ENCODE measurements around the gene ABCC1. TPM values are rescaled to one million over a fixed set of nuclear protein-coding genes. Genes with fewer than 3 reads are reported as not detected.

Gene ABCC1
- polyA plus RNA-seq, 1 of the 3 experiments (the other 2 are of a cell fraction) = 23.7 TPM

DNA sequence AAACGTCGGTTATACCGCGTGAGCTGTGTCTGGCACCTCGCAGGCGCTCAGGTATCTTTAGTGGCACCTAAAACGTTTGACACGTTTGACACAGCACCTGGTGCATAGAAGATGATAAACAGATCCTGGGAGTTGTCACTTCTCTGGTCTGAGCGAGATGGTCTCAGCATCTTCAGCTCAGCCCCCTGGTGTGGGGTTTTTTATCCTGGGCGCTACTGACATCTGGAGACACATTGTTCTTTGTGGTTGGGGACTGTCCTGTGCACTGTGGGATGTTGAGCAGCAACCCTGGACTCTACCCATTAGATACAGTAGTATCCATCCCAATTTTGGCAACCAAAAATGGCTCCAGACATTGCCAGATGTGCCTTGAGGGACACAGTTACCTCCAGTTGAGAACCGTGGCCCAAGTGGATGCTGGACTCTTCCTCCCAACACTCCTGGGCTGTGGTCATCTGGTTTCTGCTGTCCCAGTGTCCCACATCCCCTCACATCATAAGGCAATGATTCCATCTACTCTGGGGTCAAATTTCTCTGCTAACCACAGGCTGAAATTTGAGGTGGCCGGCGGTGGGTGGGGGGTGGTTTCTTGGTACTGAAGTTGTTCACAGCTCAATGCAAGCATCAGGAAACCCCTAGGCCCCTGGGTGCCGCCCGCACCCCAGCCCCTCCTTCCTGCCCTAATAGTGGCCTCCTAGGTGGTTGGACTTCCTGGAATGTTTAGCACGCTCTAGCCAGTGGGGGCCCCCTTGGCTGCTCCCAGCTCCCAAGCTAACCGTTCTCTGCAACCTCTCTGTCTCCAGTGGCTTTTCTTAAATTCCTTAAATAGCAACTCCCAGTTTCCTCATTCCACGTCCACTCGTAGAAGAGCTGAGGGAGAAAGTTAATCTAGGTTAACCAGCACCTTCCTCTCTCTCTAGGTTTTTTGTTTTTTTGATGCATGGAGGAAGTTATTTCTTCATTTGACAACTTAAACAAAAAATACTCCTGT lies 124.8 kb downstream of the ABCC1 start (continued):
- TF ChIP-seq YY1 (IDR thresholded peaks at IDR 0.05; ENCODE audit: low read depth) = no peak
- TF ChIP-seq, protein P1, sequence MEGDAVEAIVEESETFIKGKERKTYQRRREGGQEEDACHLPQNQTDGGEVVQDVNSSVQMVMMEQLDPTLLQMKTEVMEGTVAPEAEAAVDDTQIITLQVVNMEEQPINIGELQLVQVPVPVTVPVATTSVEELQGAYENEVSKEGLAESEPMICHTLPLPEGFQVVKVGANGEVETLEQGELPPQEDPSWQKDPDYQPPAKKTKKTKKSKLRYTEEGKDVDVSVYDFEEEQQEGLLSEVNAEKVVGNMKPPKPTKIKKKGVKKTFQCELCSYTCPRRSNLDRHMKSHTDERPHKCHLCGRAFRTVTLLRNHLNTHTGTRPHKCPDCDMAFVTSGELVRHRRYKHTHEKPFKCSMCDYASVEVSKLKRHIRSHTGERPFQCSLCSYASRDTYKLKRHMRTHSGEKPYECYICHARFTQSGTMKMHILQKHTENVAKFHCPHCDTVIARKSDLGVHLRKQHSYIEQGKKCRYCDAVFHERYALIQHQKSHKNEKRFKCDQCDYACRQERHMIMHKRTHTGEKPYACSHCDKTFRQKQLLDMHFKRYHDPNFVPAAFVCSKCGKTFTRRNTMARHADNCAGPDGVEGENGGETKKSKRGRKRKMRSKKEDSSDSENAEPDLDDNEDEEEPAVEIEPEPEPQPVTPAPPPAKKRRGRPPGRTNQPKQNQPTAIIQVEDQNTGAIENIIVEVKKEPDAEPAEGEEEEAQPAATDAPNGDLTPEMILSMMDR (IDR thresholded peaks at IDR 0.05) = peak; percentile 10; the same call in 1 of the 2 replicates
- TF ChIP-seq FOXM1 (IDR thresholded peaks at IDR 0.05; ENCODE audit: low read depth) = no peak
- peak; percentile 83; the same call in 1 of the 2 replicates for TF ChIP-seq RXRA (IDR thresholded peaks at IDR 0.05; ENCODE audit: borderline replicate concordance, low read depth)
- no peak for TF ChIP-seq TAF1 (IDR thresholded peaks at IDR 0.05; ENCODE audit: borderline replicate concordance, low read depth, low read length)
- TF ChIP-seq FOXJ3 (CRISPR knock-in tag; IDR thresholded peaks at IDR 0.05) = no peak
- no peak for TF ChIP-seq IRF3 (IDR thresholded peaks at IDR 0.05; ENCODE audit: low read depth, low read length)
- 0 out of 4 replicates have a peak, but pooled peaks of 1 of the 2 experiments have one; percentile 62 for TF ChIP-seq EP300 (IDR thresholded peaks at IDR 0.05; ENCODE audit: borderline replicate concordance in 1 of 2, low read depth in 1 of 2, low read length in 1 of 2)
- no peak for TF ChIP-seq POLR2AphosphoS5 (IDR thresholded peaks at IDR 0.05; ENCODE audit: low read depth, low read length)

DNA sequence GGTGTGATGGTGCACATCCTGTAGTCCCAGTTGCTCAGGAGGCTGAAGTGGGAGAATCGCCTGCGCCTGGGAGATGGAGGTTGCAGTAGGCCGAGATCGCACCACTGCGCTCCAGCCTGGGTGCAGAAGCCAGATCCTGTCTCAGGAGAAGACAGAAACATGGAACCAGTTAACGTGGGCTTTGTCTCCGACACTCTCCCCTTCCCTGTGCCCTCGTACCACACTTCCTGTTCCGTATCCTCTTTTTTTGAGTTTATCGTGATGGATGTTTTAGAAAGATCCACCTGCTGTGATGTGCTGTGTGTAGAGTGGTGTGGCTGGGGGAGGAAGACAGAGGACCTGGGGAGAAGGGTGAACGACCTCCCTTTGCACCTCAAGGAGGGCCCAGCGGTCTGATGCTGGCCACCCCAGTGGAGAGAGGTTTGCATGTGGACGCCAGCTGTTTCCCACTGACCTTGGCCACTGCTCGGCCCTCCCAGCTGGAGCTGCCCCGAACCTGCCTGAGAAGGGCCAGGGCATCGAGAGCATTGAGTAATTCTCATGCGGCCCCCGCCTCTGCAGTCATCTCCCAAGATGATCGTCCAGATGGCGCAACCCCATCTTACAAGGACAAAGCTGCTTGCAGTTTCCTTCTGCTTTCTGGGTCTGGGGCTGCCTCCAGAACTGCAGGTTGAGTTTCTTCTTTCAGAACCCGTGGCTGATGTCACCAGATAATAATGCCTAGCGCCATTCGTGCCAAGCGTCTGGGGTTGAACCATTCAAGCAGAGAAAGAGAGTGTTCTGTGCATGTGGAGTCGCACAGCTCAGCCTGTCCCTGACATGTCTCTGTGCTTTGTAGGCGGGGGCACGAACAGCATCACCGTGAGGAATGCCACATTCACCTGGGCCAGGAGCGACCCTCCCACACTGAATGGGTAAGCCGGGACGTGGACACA lies 126.3 kb downstream of the ABCC1 start:
- Histone ChIP-seq H3K27ac (ENCODE audit: low read depth in 2 of 2, low read length in 1 of 2) (no peak overlapping the region; a peak in 1 of 4 replicates), H3K9me2 (no peaks in the 10 kb centered on the region), H3K9ac (no peak overlapping the region), H3K4me3 (ENCODE audit: low read depth in 2 of 2, low read length in 1 of 2) (no peak overlapping the region), H2AFZ (ENCODE audit: low read depth) (no peak overlapping the region), H3K9me3 (no peaks in the 10 kb centered on the region), H3K79me2 (ENCODE audit: insufficient read depth) (no peaks in the 10 kb centered on the region; the same call in 1 of the 2 replicates), H3K36me3 (replicated peaks in 1 of 2; ENCODE audit: control insufficient read depth in 1 of 2, insufficient read depth in 2 of 2, low read length in 1 of 2) (peaks cover 17 to 29% of the 10 kb centered on the region in 2 experiments), H3K4me2 (no peak overlapping the region), H4K20me1 (ENCODE audit: insufficient read depth) (no peaks in the 10 kb centered on the region), H3F3A (replicated peaks; ENCODE audit: insufficient read depth) (peaks cover 9% of the 10 kb centered on the region), H3K27me3 (ENCODE audit: insufficient read depth) (no peaks in the 10 kb centered on the region), H3K4me1 (ENCODE audit: control insufficient read depth in 1 of 2, insufficient read depth in 2 of 2, low read depth in 1 of 2, low read length in 1 of 2) (peaks cover 0 to 9% of the 10 kb centered on the region in 2 experiments; a peak in 1 of 4 replicates)
- DNase-seq = no peak
- CTCF ChIA-PET = interaction anchor here (1.0 kb wide), 2 partner anchors 31 to 202 kb away, joined by 3 read pairs; no protein-coding TSS in a partner anchor
- no peak for TF ChIP-seq CHD2 (IDR thresholded peaks at IDR 0.05; ENCODE audit: low read length, partially characterized antibody)
- TF ChIP-seq FOXM1 (IDR thresholded peaks at IDR 0.05; ENCODE audit: low read depth) = no peak
- 98% methylated on average over 28 of the region's 31 CpGs for WGBS (ENCODE audit: low lambda C conversion rate)
- POLR2A ChIA-PET = no interaction called here

All from SK-N-SH (cell line).